Mesenchymal stem cell (in vitro differentiated cells and primary cell): ENCODE measurements around the gene BEGAIN.

Experiments used
- DNase-seq: peaks from one replicate; pipeline ENCODE4 v3.0.0-alpha.2; 2013
- H2AFZ ChIP-seq: one replicate; pipeline ENCODE4 v1.6.1; 2013; ENCODE audit warnings: low read depth, mild to moderate bottlenecking, control low read depth, inconsistent platforms, low read length, moderate library complexity
- H2AK5ac ChIP-seq: 2 replicates; pipeline ENCODE4 v1.6.1; 2013; ENCODE audit warnings: low read length, moderate library complexity, mild to moderate bottlenecking, inconsistent platforms; ENCODE audit not compliant: severe bottlenecking
- H2BK120ac ChIP-seq: one replicate; pipeline ENCODE4 v1.6.1; 2013; ENCODE audit warnings: low read depth, mild to moderate bottlenecking, inconsistent platforms, low read length, moderate library complexity
- H2BK12ac ChIP-seq, 2 experiments: one replicate each; pipeline ENCODE4 v1.6.1; 2013; ENCODE audit warnings: inconsistent platforms in 2 of 2, low read length in 2 of 2, mild to moderate bottlenecking in 2 of 2, moderate library complexity in 2 of 2, control low read depth in 1 of 2
- H2BK15ac ChIP-seq: one replicate; pipeline ENCODE4 v1.6.1; 2013; ENCODE audit warnings: mild to moderate bottlenecking, low read depth, inconsistent platforms; ENCODE audit not compliant: poor library complexity, severe bottlenecking
- H2BK5ac ChIP-seq: 2 replicates; pipeline ENCODE4 v1.6.1; 2013; ENCODE audit warnings: low read depth, mild to moderate bottlenecking, low read length, control low read depth, inconsistent platforms; ENCODE audit not compliant: poor library complexity, severe bottlenecking
- H3K14ac ChIP-seq, 2 experiments: one replicate each; pipeline ENCODE4 v1.6.1; 2013; ENCODE audit warnings: inconsistent platforms in 2 of 2, low read length in 2 of 2, control low read depth in 1 of 2, mild to moderate bottlenecking in 1 of 2, moderate library complexity in 1 of 2
- H3K18ac ChIP-seq, 2 experiments: one replicate each; pipeline ENCODE4 v1.6.1; 2013; ENCODE audit warnings: inconsistent platforms in 2 of 2, low read length in 2 of 2, control low read depth in 1 of 2, low read depth in 1 of 2, mild to moderate bottlenecking in 1 of 2
- H3K23ac ChIP-seq, 2 experiments: one replicate each; pipeline ENCODE4 v1.6.1; 2013; ENCODE audit warnings: inconsistent platforms in 2 of 2, low read length in 2 of 2, mild to moderate bottlenecking in 2 of 2, moderate library complexity in 2 of 2, control low read depth in 1 of 2
- H3K27ac ChIP-seq: 2 replicates; pipeline ENCODE4 v1.5.1; 2013; ENCODE audit warnings: mild to moderate bottlenecking, moderate library complexity, low read length, control low read depth, inconsistent platforms; ENCODE audit not compliant: poor library complexity, severe bottlenecking
- H3K27me3 ChIP-seq, 2 experiments: 2 replicates each; pipeline versions ENCODE4 v1.6.1 to v1.7.0; 2013; ENCODE audit warnings: low read length in 2 of 2, mild to moderate bottlenecking in 2 of 2, moderate library complexity in 2 of 2, control low read depth in 1 of 2, inconsistent platforms in 1 of 2; ENCODE audit not compliant: control insufficient read depth in 1 of 2, insufficient read depth in 1 of 2
- H3K36me3 ChIP-seq, 2 experiments: 2 replicates each; pipeline versions ENCODE4 v1.6.1 to v1.7.0; 2013; ENCODE audit warnings: low read length in 2 of 2, control low read depth in 1 of 2, inconsistent platforms in 1 of 2, low read depth in 1 of 2, mild to moderate bottlenecking in 1 of 2; ENCODE audit not compliant: insufficient read depth in 2 of 2, control insufficient read depth in 1 of 2
- H3K4ac ChIP-seq, 2 experiments: one replicate each; pipeline ENCODE4 v1.6.1; 2013; ENCODE audit warnings: inconsistent platforms in 2 of 2, low read length in 2 of 2, mild to moderate bottlenecking in 2 of 2, moderate library complexity in 2 of 2, control low read depth in 1 of 2, low read depth in 1 of 2
- H3K4me1 ChIP-seq: 2 replicates; pipeline ENCODE4 v1.6.1; 2013; ENCODE audit warnings: low read depth, low read length, control low read depth; ENCODE audit not compliant: control insufficient read depth, insufficient read depth
- H3K4me2 ChIP-seq: 2 replicates; pipeline ENCODE4 v1.6.1; 2013; ENCODE audit warnings: low read length, mild to moderate bottlenecking, inconsistent platforms; ENCODE audit not compliant: poor library complexity, severe bottlenecking
- H3K4me3 ChIP-seq, 2 experiments: 2 replicates each; pipeline versions ENCODE4 v1.5.1 to v1.7.0; 2013; ENCODE audit warnings: low read length in 2 of 2, mild to moderate bottlenecking in 2 of 2, control low read depth in 1 of 2, low read depth in 1 of 2; ENCODE audit not compliant: insufficient read depth in 1 of 2
- H3K79me1 ChIP-seq: replicated peaks from 2 replicates; pipeline ENCODE4 v1.6.1; 2013; ENCODE audit warnings: mild to moderate bottlenecking, control low read depth, low read length, inconsistent platforms; ENCODE audit not compliant: poor library complexity, severe bottlenecking
- H3K9ac ChIP-seq: 2 replicates; pipeline ENCODE4 v1.7.0; 2013; ENCODE audit warnings: mild to moderate bottlenecking, low read length, moderate library complexity
- H3K9me3 ChIP-seq: 2 replicates; pipeline ENCODE4 v1.7.0; 2013; ENCODE audit warnings: mild to moderate bottlenecking, low read length; ENCODE audit not compliant: control insufficient read depth
- H4K8ac ChIP-seq: one replicate; pipeline ENCODE4 v1.6.1; 2013; ENCODE audit warnings: inconsistent platforms, mild to moderate bottlenecking, low read length, moderate library complexity
- H4K91ac ChIP-seq: one replicate; pipeline ENCODE4 v1.6.1; 2013; ENCODE audit warnings: mild to moderate bottlenecking, low read length, inconsistent platforms
- WGBS: methylation state at CpG from one replicate; pipeline ENCODE4 v1.1.7; 2013; ENCODE audit warnings: mixed read lengths; 5-methylcytosine and 5-hydroxymethylcytosine counted together

Gene BEGAIN

GRCh38 chr14:100621806-100622205 lies 34.6 kb upstream of the BEGAIN start:
- H2AFZ ChIP-seq = no peak overlapping the region
- H4K8ac ChIP-seq = no peak overlapping the region
- H2BK12ac ChIP-seq = no peak overlapping the region
- H3K9me3 ChIP-seq = peaks cover 14% of the 10 kb centered on the region
- no peak overlapping the region for H2AK5ac ChIP-seq
- 93% methylated on average over 12 of the region's 14 CpGs for WGBS
- no peak overlapping the region for H2BK120ac ChIP-seq
- DNase-seq = no peak
- no peak overlapping the region for H2BK5ac ChIP-seq
- peaks cover 65 to 91% of the 10 kb centered on the region in 2 experiments for H3K27me3 ChIP-seq
- H2BK15ac ChIP-seq = no peak overlapping the region
- no peak overlapping the region for H3K23ac ChIP-seq
- H4K91ac ChIP-seq = no peak overlapping the region
- no peak overlapping the region for H3K4me2 ChIP-seq
- H3K79me1 ChIP-seq = no peaks in the 10 kb centered on the region
- no peak overlapping the region for H3K14ac ChIP-seq
- no peak overlapping the region for H3K27ac ChIP-seq
- no peak overlapping the region for H3K4me3 ChIP-seq
- no peak overlapping the region for H3K4ac ChIP-seq
- no peaks in the 10 kb centered on the region for H3K4me1 ChIP-seq
- no peak overlapping the region for H3K18ac ChIP-seq
- no peak overlapping the region for H3K9ac ChIP-seq
- no peaks in the 10 kb centered on the region for H3K36me3 ChIP-seq

- Histone ChIP-seq H3K18ac (no peak overlapping the region), H3K14ac (no peak overlapping the region), H2BK12ac (no peak overlapping the region), H3K4me3 (no peak overlapping the region), H3K4ac (no peak overlapping the region), H4K8ac (no peak overlapping the region), H3K23ac (no peak overlapping the region), H3K9me3 (peaks cover 3% of the 10 kb centered on the region), H2AFZ (no peak overlapping the region), H3K36me3 (no peaks in the 10 kb centered on the region), H2BK120ac (no peak overlapping the region), H3K4me2 (no peak overlapping the region), H3K27ac (no peak overlapping the region), H2AK5ac (no peak overlapping the region), H4K91ac (no peak overlapping the region), H2BK5ac (no peak overlapping the region), H3K9ac (no peak overlapping the region), H2BK15ac (no peak overlapping the region), H3K4me1 (no peaks in the 10 kb centered on the region), H3K27me3 (peaks cover 61 to 89% of the 10 kb centered on the region in 2 experiments), H3K79me1 (no peaks in the 10 kb centered on the region)
- 80% methylated on average over 15 of the region's 18 CpGs for WGBS
- DNase-seq = no peak
Observed at GRCh38 chr14:100620255-100621100, 33.3 kb upstream of the BEGAIN start.

DNA sequence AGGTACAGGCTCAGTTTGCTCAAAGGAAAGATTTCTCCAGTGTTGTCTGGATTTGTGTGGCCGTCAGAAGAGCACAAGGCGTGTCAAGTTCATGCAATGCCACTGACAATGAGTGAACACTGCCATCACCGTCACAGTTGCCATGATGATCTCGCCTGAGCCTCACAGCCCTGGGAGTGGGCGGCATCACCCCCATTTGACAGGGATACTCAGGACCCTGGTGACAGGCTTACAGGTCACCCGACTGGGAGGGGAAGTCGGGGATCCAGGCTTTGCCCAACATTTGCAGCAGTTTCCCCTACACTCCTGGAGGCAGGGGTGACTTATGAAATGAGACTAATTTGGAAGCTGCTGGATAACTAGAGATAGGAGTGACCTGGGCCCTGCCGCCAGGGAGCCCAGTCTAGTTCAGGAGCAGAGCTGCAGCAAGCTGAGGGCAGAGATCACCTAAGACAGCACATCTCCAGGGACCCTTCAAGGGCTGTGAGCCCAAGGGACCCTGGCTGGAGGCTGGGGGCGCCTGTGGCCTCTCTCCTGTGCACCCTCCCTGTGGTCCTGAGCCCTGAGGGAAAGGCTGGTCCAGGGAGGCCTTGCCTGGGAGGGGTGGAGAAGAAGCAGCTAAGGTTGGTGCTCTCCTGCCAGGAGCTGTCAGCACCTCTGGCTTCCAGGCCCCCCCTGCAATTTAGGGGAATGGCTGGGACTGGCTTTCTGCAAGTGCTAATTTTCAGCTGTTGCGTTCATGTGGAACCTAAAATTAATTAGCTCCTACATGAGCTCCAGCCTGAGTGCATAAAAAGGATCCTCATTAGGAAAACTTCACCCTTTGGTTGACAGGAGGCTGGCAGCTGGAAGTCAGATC lies 32.4 kb upstream of the BEGAIN start:
- no peak for DNase-seq
- no peak overlapping the region for H2BK5ac ChIP-seq
- H3K27ac ChIP-seq = no peak overlapping the region
- 83% methylated on average over 10 of the region's 10 CpGs for WGBS
- no peak overlapping the region for H2BK12ac ChIP-seq
- H3K79me1 ChIP-seq = no peaks in the 10 kb centered on the region
- no peak overlapping the region for H2BK15ac ChIP-seq
- H3K4ac ChIP-seq = no peak overlapping the region
- H3K23ac ChIP-seq = no peak overlapping the region
- no peak overlapping the region for H2AK5ac ChIP-seq
- H4K8ac ChIP-seq = no peak overlapping the region
- H3K9ac ChIP-seq = no peak overlapping the region
- H3K27me3 ChIP-seq = peaks cover 53 to 86% of the 10 kb centered on the region in 2 experiments
- no peaks in the 10 kb centered on the region for H3K36me3 ChIP-seq
- no peak overlapping the region for H3K4me3 ChIP-seq
- H3K14ac ChIP-seq = no peak overlapping the region
- no peaks in the 10 kb centered on the region for H3K4me1 ChIP-seq
- no peak overlapping the region for H4K91ac ChIP-seq
- H2AFZ ChIP-seq = no peak overlapping the region
- no peaks in the 10 kb centered on the region for H3K9me3 ChIP-seq
- H3K4me2 ChIP-seq = no peak overlapping the region
- no peak overlapping the region for H3K18ac ChIP-seq
- H2BK120ac ChIP-seq = no peak overlapping the region

DNA sequence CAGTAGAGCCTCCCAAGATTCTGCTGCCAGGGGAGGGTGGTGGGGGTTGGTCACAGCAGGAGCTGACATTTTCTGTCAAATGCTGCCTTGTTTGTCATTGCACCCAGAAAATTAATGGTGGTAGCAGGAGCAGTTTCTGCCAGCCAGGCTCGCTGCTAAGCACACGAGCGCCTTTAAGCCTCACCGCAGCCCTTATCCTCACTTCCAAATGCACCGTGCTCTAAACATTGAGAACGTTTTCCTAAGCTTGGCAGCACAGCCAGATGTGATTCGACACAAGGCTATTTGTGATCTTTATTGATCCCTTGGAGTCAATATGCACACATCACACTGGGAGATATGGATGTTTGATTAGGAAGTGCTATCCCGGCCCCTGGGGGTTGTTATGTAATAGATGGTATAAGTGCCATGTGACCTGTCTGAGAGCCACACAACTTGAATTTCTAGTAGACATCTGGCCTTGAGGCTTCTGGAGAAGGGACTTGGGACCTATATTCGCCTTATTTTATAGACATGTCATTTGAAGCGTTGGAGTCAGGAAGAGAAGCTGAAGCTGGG lies 31.6 kb upstream of the BEGAIN start:
- no peak overlapping the region for H2BK15ac ChIP-seq
- no peaks in the 10 kb centered on the region for H3K9me3 ChIP-seq
- H2BK120ac ChIP-seq = no peak overlapping the region
- H3K4me1 ChIP-seq = no peaks in the 10 kb centered on the region
- H4K8ac ChIP-seq = no peak overlapping the region
- H3K36me3 ChIP-seq = no peaks in the 10 kb centered on the region
- H3K27me3 ChIP-seq = peaks cover 46 to 78% of the 10 kb centered on the region in 2 experiments
- H4K91ac ChIP-seq = no peak overlapping the region
- no peak overlapping the region for H3K9ac ChIP-seq
- H3K23ac ChIP-seq = no peak overlapping the region
- no peak overlapping the region for H3K4me2 ChIP-seq
- no peak overlapping the region for H3K18ac ChIP-seq
- no peak overlapping the region for H3K14ac ChIP-seq
- no peak overlapping the region for H3K4me3 ChIP-seq
- no peak overlapping the region for H2AK5ac ChIP-seq
- H2AFZ ChIP-seq = no peak overlapping the region
- H2BK12ac ChIP-seq = no peak overlapping the region
- 78% methylated on average over 10 of the region's 10 CpGs for WGBS
- H3K4ac ChIP-seq = no peak overlapping the region
- H3K79me1 ChIP-seq = no peaks in the 10 kb centered on the region
- H3K27ac ChIP-seq = no peak overlapping the region
- no peak overlapping the region for H2BK5ac ChIP-seq
- no peak for DNase-seq
